GM20431 (cell line): ENCODE data around the gene SOCS1.

Source experiments
- in situ Hi-C: fragments of 300-500 bp; cut with MseI, MboI; formaldehyde crosslinking; loops from one replicate; pipeline ENCODE4 v1.15.0; 2020; ENCODE audit warnings: low sequenced_read_pairs; ENCODE audit not compliant: unreplicated experiment

SOCS1 gene

DNA sequence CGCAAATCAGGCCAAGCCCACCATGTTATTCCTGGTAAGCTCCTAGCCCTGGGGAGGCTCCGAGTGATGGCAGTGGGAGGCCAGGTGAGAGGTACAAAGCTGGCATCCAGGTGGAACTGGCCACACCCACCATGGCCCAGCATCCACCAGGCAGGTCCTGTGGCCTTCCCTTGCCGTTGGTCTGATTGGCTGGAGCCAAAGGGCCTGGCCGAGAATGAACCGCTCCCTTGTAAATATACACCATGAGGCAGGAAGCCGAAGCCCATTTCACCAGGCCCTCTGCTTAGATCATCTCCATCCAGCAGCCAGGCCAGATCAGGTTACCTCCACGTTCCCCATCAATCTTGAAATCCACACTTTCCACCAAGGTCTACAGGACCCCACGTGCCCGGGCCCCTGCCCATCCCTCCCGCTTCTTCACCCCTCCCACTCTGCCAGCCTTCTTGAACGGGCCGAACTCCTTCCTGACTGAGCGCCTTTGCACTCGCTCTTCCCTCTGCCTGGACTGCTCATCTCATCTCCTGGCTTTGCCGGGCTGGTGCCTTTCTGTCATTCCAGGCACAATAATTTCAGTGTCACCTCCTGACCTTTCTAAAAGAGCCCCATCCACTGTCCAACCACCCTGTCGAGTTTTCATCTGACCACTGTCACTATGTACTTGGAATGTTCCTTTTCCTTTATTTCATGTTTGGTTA lies 5.8 kb downstream of the SOCS1 start:
- in situ Hi-C loops: loop anchor here (10.0 kb wide), 1 partner anchor 275 kb away; no protein-coding TSS in a partner anchor

GRCh38 chr16:11249233-11250061 lies 6.6 kb downstream of the SOCS1 start:
- in situ Hi-C loops: loop anchor here (10.0 kb wide), 1 partner anchor 275 kb away; no protein-coding TSS in a partner anchor

DNA sequence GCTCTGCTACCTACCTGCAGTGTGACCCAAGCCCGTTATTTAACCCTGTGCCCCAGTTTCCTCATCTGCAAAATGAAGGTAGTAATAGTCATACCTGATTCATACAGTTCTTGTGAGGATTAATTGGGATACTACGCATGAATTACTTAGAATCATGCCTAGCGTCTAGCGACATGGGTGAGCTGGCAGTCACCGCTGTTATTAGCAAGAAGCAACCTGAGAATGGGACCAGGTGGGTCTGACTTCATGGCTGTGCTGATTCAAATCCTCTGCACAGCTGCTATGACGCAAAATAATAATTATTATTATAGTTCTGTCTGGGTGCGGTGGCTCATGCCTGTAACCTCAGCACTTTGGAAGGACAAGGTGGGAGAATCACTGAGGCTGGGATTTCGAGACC lies 7.9 kb downstream of the SOCS1 start:
- in situ Hi-C loops: no loop called here

GRCh38 chr16:11245988-11246387 lies 10.0 kb downstream of the SOCS1 start:
- in situ Hi-C loops: no loop called here

- in situ Hi-C loops: no loop called here
These were observed 10.7 kb downstream of the SOCS1 start for GRCh38 chr16:11245222-11245737.

GRCh38 chr16:11242658-11243057 lies 13.3 kb downstream of the SOCS1 start:
- in situ Hi-C loops: no loop called here

- in situ Hi-C loops: no loop called here
These were observed 14.4 kb downstream of the SOCS1 start for GRCh38 chr16:11241480-11242204.

DNA sequence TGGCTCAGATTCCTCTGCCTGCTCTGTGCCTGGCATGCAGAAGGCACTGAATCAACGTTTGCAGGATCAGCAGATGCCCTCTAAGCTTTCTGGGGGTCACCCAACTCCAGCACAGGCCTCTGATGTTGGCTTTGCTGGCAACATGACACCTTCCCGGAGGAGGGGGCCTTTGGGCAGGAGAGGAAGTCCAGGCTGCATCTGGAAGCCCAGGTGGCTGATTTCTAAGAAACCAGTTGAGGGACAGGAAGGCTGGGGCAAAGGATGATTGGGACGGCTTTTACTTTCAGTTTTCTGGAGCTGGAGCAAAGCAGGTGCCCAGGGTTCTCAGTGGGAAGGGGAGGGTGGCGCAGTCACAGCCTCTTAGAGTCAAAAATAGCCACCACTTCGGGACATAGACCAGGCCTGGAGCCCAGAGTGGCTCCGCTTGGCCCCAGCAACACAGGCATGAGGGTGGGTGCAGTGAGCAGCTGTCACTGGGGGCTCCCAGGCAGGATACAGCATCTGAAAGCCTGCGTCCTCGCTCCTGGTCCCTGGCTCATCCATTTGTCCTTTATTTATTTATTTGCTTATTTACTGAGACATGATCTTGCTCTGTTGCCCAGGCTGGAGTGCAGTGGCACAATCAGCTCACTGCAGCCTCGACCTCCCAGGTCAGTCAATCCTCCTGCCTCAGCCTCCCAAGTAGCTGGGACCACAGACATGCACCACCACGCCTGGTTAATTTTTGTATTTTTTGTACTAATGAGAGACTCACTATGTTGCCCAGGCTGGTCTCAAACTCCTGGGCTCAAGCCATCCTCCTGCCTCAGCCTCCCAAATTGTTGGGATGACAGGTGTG lies 15.1 kb downstream of the SOCS1 start:
- in situ Hi-C loops: no loop called here

GRCh38 chr16:11239644-11240632 lies 16.1 kb downstream of the SOCS1 start:
- in situ Hi-C loops: no loop called here

GRCh38 chr16:11238272-11239202 lies 17.5 kb downstream of the SOCS1 start:
- in situ Hi-C loops: no loop called here

DNA sequence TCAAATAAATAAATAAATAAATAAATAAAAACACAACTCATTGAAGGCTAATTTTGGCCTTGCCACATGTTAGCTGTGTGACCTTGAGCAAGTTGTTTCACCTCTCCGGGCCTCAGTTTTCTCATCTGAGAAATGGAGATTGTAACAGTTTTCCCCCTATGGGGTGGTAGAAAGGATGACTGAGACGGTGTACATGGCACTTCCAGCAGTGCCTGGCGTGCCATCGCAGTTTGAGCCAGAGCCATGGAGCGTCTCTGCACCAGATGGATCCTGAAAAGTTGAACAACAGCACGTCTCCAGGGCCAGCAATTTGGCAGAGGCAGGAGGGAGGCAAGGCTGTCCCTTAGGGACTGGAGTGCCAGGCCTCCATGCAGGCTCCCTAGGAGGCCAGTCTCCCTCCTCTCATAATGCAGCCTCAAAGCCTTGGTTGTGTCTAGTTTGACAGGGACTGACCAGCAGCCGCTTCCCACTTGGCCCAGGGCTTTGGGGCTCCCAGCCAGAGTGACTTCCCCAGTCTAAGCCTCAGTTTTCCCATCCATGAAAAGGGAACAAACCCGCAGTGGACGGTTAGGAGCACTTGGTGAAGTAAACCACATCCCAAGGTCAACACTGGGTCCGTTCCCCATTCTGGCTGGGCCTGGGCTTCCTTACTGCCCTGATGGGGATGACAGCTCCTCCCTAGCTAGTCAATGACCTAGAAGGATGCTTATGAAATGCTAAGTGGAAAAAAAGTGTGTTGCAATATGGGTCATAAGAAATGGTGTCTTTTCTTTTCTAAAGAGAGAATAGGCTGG lies 19.3 kb downstream of the SOCS1 start:
- in situ Hi-C loops: no loop called here

- in situ Hi-C loops: no loop called here
These were observed 20.4 kb downstream of the SOCS1 start for GRCh38 chr16:11235703-11235991.

DNA sequence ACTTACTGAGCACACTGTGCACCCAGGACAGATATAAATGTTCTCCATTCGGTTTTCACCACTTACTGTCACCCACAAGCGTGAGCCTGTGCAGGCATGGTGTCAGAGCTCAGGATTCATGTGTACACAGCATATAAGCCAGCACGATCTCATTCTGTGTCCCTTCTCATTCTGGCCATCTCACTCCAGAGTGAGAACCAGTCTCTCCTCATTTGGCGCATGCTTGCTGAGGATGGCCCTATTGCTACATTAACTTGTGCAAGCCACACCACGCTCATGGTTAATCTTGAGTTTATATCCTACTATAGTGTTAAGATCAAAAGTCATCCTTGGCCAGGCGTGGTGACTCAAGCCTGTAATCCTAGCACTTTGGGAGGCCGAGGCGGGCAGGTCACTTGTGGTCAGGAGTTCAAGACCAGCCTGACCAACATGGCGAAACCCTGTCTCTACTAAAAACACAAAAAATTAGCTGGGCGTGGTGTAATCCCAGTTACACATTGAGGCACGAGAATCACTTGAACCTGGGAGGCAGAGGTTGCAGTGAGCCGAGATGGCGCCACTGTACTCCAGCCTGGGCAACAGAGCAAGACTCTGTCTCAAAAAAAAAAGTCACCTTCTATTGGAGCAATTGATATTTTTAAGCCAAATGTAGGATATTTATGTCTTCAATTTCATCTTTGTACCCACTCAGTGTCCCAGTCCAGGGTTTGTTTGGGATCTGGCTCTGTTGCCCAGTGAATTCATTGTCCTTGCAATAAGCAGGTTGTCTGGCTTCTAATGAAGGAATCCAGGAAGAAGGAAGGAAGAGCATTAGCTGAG lies 20.9 kb downstream of the SOCS1 start:
- in situ Hi-C loops: no loop called here

GRCh38 chr16:11233727-11234376 lies 22.2 kb downstream of the SOCS1 start:
- in situ Hi-C loops: no loop called here

- in situ Hi-C loops: no loop called here
These were observed 22.9 kb downstream of the SOCS1 start for GRCh38 chr16:11232852-11233726.
